Effector memory CD4-positive, alpha-beta T cell (primary cell): ENCODE measurements around the gene KCNA2.

Experiments
- DNase-seq, 3 donors: peaks; one replicate each; pipeline ENCODE4 v3.0.0-alpha.2; 2020
- H3K27ac ChIP-seq: 2 replicates; pipeline ENCODE4 v1.7.0; 2013; ENCODE audit warnings: mild to moderate bottlenecking, low read length, moderate library complexity; ENCODE audit not compliant: insufficient read depth, poor library complexity, severe bottlenecking
- H3K27me3 ChIP-seq: replicated peaks from 2 replicates; pipeline ENCODE4 v1.7.0; 2013; ENCODE audit warnings: mild to moderate bottlenecking, low read length; ENCODE audit not compliant: insufficient read depth, control insufficient read depth, poor library complexity, severe bottlenecking
- H3K36me3 ChIP-seq: 2 replicates; pipeline ENCODE4 v1.7.0; 2013; ENCODE audit warnings: mild to moderate bottlenecking, low read length, moderate library complexity; ENCODE audit not compliant: control insufficient read depth, insufficient read depth
- H3K4me1 ChIP-seq: 2 replicates; pipeline ENCODE4 v1.7.0; 2013; ENCODE audit warnings: low read length, mild to moderate bottlenecking; ENCODE audit not compliant: control insufficient read depth, insufficient read depth, poor library complexity, severe bottlenecking
- H3K4me3 ChIP-seq: 2 replicates; pipeline ENCODE4 v1.7.0; 2013; ENCODE audit warnings: low read length, low read depth, mild to moderate bottlenecking; ENCODE audit not compliant: insufficient read depth, poor library complexity, severe bottlenecking
- H3K9me3 ChIP-seq: 2 replicates; pipeline ENCODE4 v1.7.0; 2013; ENCODE audit warnings: mild to moderate bottlenecking, low read length, moderate library complexity; ENCODE audit not compliant: control insufficient read depth

The KCNA2 gene

GRCh38 chr1:110603058-110603457 lies 3.1 kb downstream of the KCNA2 start:
- H3K4me1 ChIP-seq: peaks cover 15% of the 10 kb centered on the region
- DNase-seq: no peak
- H3K4me3 ChIP-seq: no peak overlapping the region
- no peaks in the 10 kb centered on the region for H3K36me3 ChIP-seq
- no peaks in the 10 kb centered on the region for H3K9me3 ChIP-seq
- H3K27me3 ChIP-seq: peaks cover 33% of the 10 kb centered on the region
- no peak overlapping the region for H3K27ac ChIP-seq

GRCh38 chr1:110602466-110602865 lies 3.7 kb downstream of the KCNA2 start:
- H3K4me1 ChIP-seq: peaks cover 10% of the 10 kb centered on the region
- DNase-seq: no peak
- peaks cover 27% of the 10 kb centered on the region for H3K27me3 ChIP-seq
- H3K4me3 ChIP-seq: no peak overlapping the region
- no peaks in the 10 kb centered on the region for H3K9me3 ChIP-seq
- H3K27ac ChIP-seq: no peak overlapping the region
- H3K36me3 ChIP-seq: no peaks in the 10 kb centered on the region

- Histone ChIP-seq H3K27me3 (peaks cover 17% of the 10 kb centered on the region), H3K36me3 (no peaks in the 10 kb centered on the region), H3K9me3 (no peaks in the 10 kb centered on the region), H3K4me1 (peaks cover 6% of the 10 kb centered on the region), H3K4me3 (no peak overlapping the region), H3K27ac (no peak overlapping the region)
- DNase-seq: no peak
These were observed 4.8 kb downstream of the KCNA2 start for GRCh38 chr1:110601332-110601731.

- Histone ChIP-seq H3K4me3 (no peak overlapping the region), H3K27ac (no peak overlapping the region), H3K36me3 (no peaks in the 10 kb centered on the region), H3K4me1 (peaks cover under 1% of the 10 kb centered on the region), H3K27me3 (peaks cover 12% of the 10 kb centered on the region), H3K9me3 (no peaks in the 10 kb centered on the region)
- no peak for DNase-seq
These were observed 5.4 kb downstream of the KCNA2 start for GRCh38 chr1:110600716-110601115.

GRCh38 chr1:110597966-110598365 lies 8.2 kb downstream of the KCNA2 start:
- Histone ChIP-seq H3K4me3 (no peak overlapping the region), H3K9me3 (no peaks in the 10 kb centered on the region), H3K27ac (no peak overlapping the region), H3K4me1 (no peaks in the 10 kb centered on the region), H3K27me3 (no peaks in the 10 kb centered on the region), H3K36me3 (no peaks in the 10 kb centered on the region)
- DNase-seq: no peak

- no peak for DNase-seq
- Histone ChIP-seq H3K4me1 (no peaks in the 10 kb centered on the region), H3K27me3 (no peaks in the 10 kb centered on the region), H3K36me3 (no peaks in the 10 kb centered on the region), H3K9me3 (no peaks in the 10 kb centered on the region), H3K27ac (no peak overlapping the region), H3K4me3 (no peak overlapping the region)
These were observed 9.8 kb downstream of the KCNA2 start for GRCh38 chr1:110596312-110596711.

- H3K4me1 ChIP-seq: no peaks in the 10 kb centered on the region
- H3K36me3 ChIP-seq: no peaks in the 10 kb centered on the region
- no peak overlapping the region for H3K27ac ChIP-seq
- H3K4me3 ChIP-seq: no peak overlapping the region
- no peak for DNase-seq
- no peaks in the 10 kb centered on the region for H3K27me3 ChIP-seq
- no peaks in the 10 kb centered on the region for H3K9me3 ChIP-seq
These were observed 10.8 kb downstream of the KCNA2 start for GRCh38 chr1:110595353-110595710.

GRCh38 chr1:110594456-110595352 lies 11.5 kb downstream of the KCNA2 start:
- no peaks in the 10 kb centered on the region for H3K4me1 ChIP-seq
- no peak overlapping the region for H3K27ac ChIP-seq
- no peaks in the 10 kb centered on the region for H3K27me3 ChIP-seq
- H3K9me3 ChIP-seq: no peaks in the 10 kb centered on the region
- H3K4me3 ChIP-seq: no peak overlapping the region
- H3K36me3 ChIP-seq: no peaks in the 10 kb centered on the region
- no peak for DNase-seq

- Histone ChIP-seq H3K9me3 (no peaks in the 10 kb centered on the region), H3K27ac (no peak overlapping the region), H3K4me1 (no peaks in the 10 kb centered on the region), H3K27me3 (no peaks in the 10 kb centered on the region), H3K36me3 (no peaks in the 10 kb centered on the region), H3K4me3 (no peak overlapping the region)
- no peak for DNase-seq
These were observed 12.3 kb downstream of the KCNA2 start for GRCh38 chr1:110593902-110594301.

- Histone ChIP-seq H3K9me3 (no peaks in the 10 kb centered on the region), H3K4me3 (no peak overlapping the region)
- DNase-seq: no peak
These were observed 14.2 kb downstream of the KCNA2 start for GRCh38 chr1:110591956-110592355.

More at GRCh38 chr1:110591956-110592355, 14.2 kb downstream of the KCNA2 start:
- H3K36me3 ChIP-seq: no peaks in the 10 kb centered on the region
- no peaks in the 10 kb centered on the region for H3K27me3 ChIP-seq
- no peak overlapping the region for H3K27ac ChIP-seq
- H3K4me1 ChIP-seq: no peaks in the 10 kb centered on the region
